Choroid plexus epithelial cell (primary cell): Measurements from ENCODE around the gene PRKCQ.
"Not testable (repeated sequence)": the region's sequence is repeated elsewhere in the genome, so short reads cannot be mapped to it uniquely, and the experiment has no call there.

ENCODE experiments used
- DNase-seq: peaks from one replicate; pipeline ENCODE4 v3.0.0-alpha.2; 2010; ENCODE audit warnings: low read depth
- H3K4me3 ChIP-seq: 2 replicates; pipeline ENCODE4 v1.5.1; 2011; ENCODE audit warnings: low read depth, mild to moderate bottlenecking, control low read depth, low read length, moderate library complexity
- CTCF ChIP-seq: conservative IDR thresholded peaks from 2 replicates; pipeline ENCODE4 v1.5.1; 2011; ENCODE audit warnings: low read depth, mild to moderate bottlenecking, control low read depth, inconsistent platforms, low read length, moderate library complexity

Gene PRKCQ

GRCh38 chr10:6385665-6386064 lies 194.4 kb downstream of the PRKCQ start:
- TF ChIP-seq CTCF, result no peak
- no peak overlapping the region for H3K4me3 ChIP-seq
- peak; percentile 32 for DNase-seq

- no peak for DNase-seq
- TF ChIP-seq CTCF, result no peak
- no peak overlapping the region for H3K4me3 ChIP-seq
Observed at GRCh38 chr10:6384847-6385246, 195.2 kb downstream of the PRKCQ start.

DNA sequence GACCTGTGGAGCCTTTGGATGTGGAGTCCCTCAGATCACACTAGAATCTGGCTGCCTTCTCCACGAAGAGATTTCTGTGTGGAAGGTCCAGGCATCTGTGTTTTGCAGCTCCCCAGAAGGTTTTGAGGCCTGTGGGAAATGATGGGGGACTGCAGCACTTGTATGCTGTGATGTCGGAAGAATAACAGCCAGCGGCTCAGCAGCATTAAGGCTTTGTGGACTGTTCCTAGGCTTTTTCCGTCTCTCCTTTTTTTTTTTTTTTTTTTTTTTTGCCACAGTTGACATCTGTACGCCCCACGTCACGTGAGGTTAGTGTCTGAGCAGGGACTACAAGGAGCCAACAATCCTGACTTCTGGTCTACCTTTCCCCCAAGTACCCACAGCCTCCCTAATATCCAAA lies 196.0 kb downstream of the PRKCQ start:
- TF ChIP-seq CTCF, result no peak
- DNase-seq, result no peak
- no peak overlapping the region for H3K4me3 ChIP-seq

- H3K4me3 ChIP-seq, result no peak overlapping the region
- TF ChIP-seq CTCF, result no peak
- peak; percentile 36 for DNase-seq
Observed at GRCh38 chr10:6383096-6383812, 196.8 kb downstream of the PRKCQ start.

- no peak overlapping the region for H3K4me3 ChIP-seq
- DNase-seq, result no peak
- TF ChIP-seq CTCF, result no peak
Observed at GRCh38 chr10:6382081-6382480, 198.0 kb downstream of the PRKCQ start.

DNA sequence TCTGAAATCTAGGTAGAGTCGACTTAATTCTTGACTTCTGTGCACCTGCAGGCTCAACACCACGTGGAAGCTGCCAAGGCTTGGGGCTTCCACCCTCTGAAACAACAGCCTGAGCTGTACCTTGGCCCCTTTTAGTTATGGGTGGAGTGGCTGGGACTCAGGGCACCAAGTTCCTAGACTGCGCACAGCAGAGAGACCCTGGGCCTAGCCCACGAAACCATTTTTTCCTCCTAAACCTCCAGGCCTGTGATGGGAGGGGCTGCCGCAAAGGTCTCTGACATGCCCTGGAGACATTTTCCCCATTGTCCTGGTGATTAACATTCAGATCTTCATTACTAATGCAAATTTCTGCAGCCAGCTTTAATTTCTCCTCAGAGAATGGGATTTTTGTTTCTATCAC lies 199.6 kb downstream of the PRKCQ start:
- DNase-seq, result not testable (repeated sequence)

GRCh38 chr10:6379015-6379776 lies 200.9 kb downstream of the PRKCQ start:
- TF ChIP-seq CTCF, result no peak
- DNase-seq, result peak; percentile 20

More for the DNA sequence above, 199.6 kb downstream of the PRKCQ start:
- H3K4me3 ChIP-seq, result not testable (repeated sequence)

More at GRCh38 chr10:6379015-6379776, 200.9 kb downstream of the PRKCQ start:
- no peak overlapping the region for H3K4me3 ChIP-seq
